Muscle layer of duodenum (tissue), 2 donors: ENCODE measurements around the gene PRELID1.
A peak's percentile ranks its signal among the peaks of the same experiment; 100 is the strongest.

Experiments
- H3K27ac ChIP-seq: one replicate; pipeline ENCODE4 v1.7.0; 2013; ENCODE audit warnings: mild to moderate bottlenecking, low read length
- H3K27me3 ChIP-seq: one replicate; pipeline ENCODE4 v1.7.0; 2013; ENCODE audit warnings: low read depth, mild to moderate bottlenecking, control low read depth, low read length
- H3K36me3 ChIP-seq, 2 donors: one replicate each; pipeline ENCODE4 v1.7.0; 2013; ENCODE audit warnings: low read length in 2 of 2, control low read depth in 1 of 2, mild to moderate bottlenecking in 1 of 2; ENCODE audit not compliant: insufficient read depth in 2 of 2, control insufficient read depth in 1 of 2
- H3K4me1 ChIP-seq, 2 donors: one replicate each; pipeline ENCODE4 v1.7.0; 2013; ENCODE audit warnings: low read length in 2 of 2, mild to moderate bottlenecking in 2 of 2, control low read depth in 1 of 2, moderate library complexity in 1 of 2; ENCODE audit not compliant: insufficient read depth in 2 of 2, control insufficient read depth in 1 of 2
- H3K4me3 ChIP-seq, 2 donors: one replicate each; pipeline ENCODE4 v1.7.0; 2013; ENCODE audit warnings: low read length in 2 of 2, low read depth in 1 of 2, mild to moderate bottlenecking in 1 of 2
- H3K9me3 ChIP-seq, 2 donors: one replicate each; pipeline ENCODE4 v1.7.0; 2013; ENCODE audit warnings: low read length in 2 of 2, control low read depth in 1 of 2, mild to moderate bottlenecking in 1 of 2; ENCODE audit not compliant: control insufficient read depth in 1 of 2
- donor health status: healthy.

The PRELID1 gene

GRCh38 chr5:177275883-177276282, 27.7 kb upstream of the PRELID1 start:
- Histone ChIP-seq H3K4me3 (no peak overlapping the region), H3K9me3 (no peaks in the 10 kb centered on the region), H3K27me3 (no peaks in the 10 kb centered on the region), H3K27ac (no peak overlapping the region), H3K4me1 (no peaks in the 10 kb centered on the region), H3K36me3 (peaks cover 38 to 72% of the 10 kb centered on the region in 2 donors)

- Histone ChIP-seq H3K4me3 (no peak overlapping the region), H3K36me3 (peaks cover 36 to 66% of the 10 kb centered on the region in 2 donors), H3K27me3 (no peaks in the 10 kb centered on the region), H3K27ac (no peak overlapping the region), H3K4me1 (no peaks in the 10 kb centered on the region), H3K9me3 (no peaks in the 10 kb centered on the region)
Measured at GRCh38 chr5:177276886-177277285, 26.7 kb upstream of the PRELID1 start.

GRCh38 chr5:177288191-177288590, 15.4 kb upstream of the PRELID1 start:
- H3K36me3 ChIP-seq: peaks cover 56 to 79% of the 10 kb centered on the region in 2 donors

GRCh38 chr5:177290816-177291596, 12.6 kb upstream of the PRELID1 start:
- Histone ChIP-seq H3K4me1 (peaks cover 0 to 4% of the 10 kb centered on the region in 2 donors), H3K36me3 (peaks cover 58 to 84% of the 10 kb centered on the region in 2 donors), H3K4me3 (no peak overlapping the region), H3K27ac (no peak overlapping the region), H3K27me3 (no peaks in the 10 kb centered on the region), H3K9me3 (no peaks in the 10 kb centered on the region)

More at GRCh38 chr5:177288191-177288590, 15.4 kb upstream of the PRELID1 start:
- no peaks in the 10 kb centered on the region for H3K4me1 ChIP-seq
- H3K27me3 ChIP-seq: no peaks in the 10 kb centered on the region
- H3K9me3 ChIP-seq: no peaks in the 10 kb centered on the region
- H3K27ac ChIP-seq: no peak overlapping the region
- H3K4me3 ChIP-seq: no peak overlapping the region

- Histone ChIP-seq H3K4me1 (peaks cover 0 to 4% of the 10 kb centered on the region in 2 donors), H3K27ac (no peak overlapping the region), H3K9me3 (no peaks in the 10 kb centered on the region), H3K27me3 (no peaks in the 10 kb centered on the region), H3K36me3 (peaks cover 58 to 84% of the 10 kb centered on the region in 2 donors), H3K4me3 (no peak overlapping the region)
Measured at GRCh38 chr5:177291735-177292134, 11.9 kb upstream of the PRELID1 start.

GRCh38 chr5:177293819-177294581, 9.6 kb upstream of the PRELID1 start:
- Histone ChIP-seq H3K4me1 (peaks cover 0 to 4% of the 10 kb centered on the region in 2 donors), H3K27me3 (no peaks in the 10 kb centered on the region), H3K4me3 (no peak overlapping the region), H3K36me3 (peaks cover 59 to 75% of the 10 kb centered on the region in 2 donors), H3K27ac (no peak overlapping the region), H3K9me3 (no peaks in the 10 kb centered on the region)

- no peak overlapping the region for H3K4me3 ChIP-seq
- no peaks in the 10 kb centered on the region for H3K27me3 ChIP-seq
- no peak overlapping the region for H3K27ac ChIP-seq
- H3K36me3 ChIP-seq: peaks cover 57 to 71% of the 10 kb centered on the region in 2 donors
- H3K4me1 ChIP-seq: peaks cover 4 to 5% of the 10 kb centered on the region in 2 donors
- H3K9me3 ChIP-seq: no peaks in the 10 kb centered on the region
Measured at GRCh38 chr5:177294632-177295031, 9.0 kb upstream of the PRELID1 start.

- no peaks in the 10 kb centered on the region for H3K9me3 ChIP-seq
- H3K36me3 ChIP-seq: peaks cover 57 to 58% of the 10 kb centered on the region in 2 donors
- no peaks in the 10 kb centered on the region for H3K27me3 ChIP-seq
- no peak overlapping the region for H3K27ac ChIP-seq
- peaks cover 13 to 15% of the 10 kb centered on the region in 2 donors for H3K4me1 ChIP-seq
- H3K4me3 ChIP-seq: no peak overlapping the region
Measured at GRCh38 chr5:177295924-177296323, 7.7 kb upstream of the PRELID1 start.

GRCh38 chr5:177296581-177296980, 7.0 kb upstream of the PRELID1 start:
- H3K27me3 ChIP-seq: no peaks in the 10 kb centered on the region
- no peak overlapping the region for H3K27ac ChIP-seq
- H3K4me1 ChIP-seq: peaks cover 20 to 22% of the 10 kb centered on the region in 2 donors
- no peaks in the 10 kb centered on the region for H3K9me3 ChIP-seq
- no peak overlapping the region for H3K4me3 ChIP-seq
- H3K36me3 ChIP-seq: peaks cover 54 to 61% of the 10 kb centered on the region in 2 donors

- peaks cover 45 to 47% of the 10 kb centered on the region in 2 donors for H3K36me3 ChIP-seq
- peaks cover 29 to 35% of the 10 kb centered on the region in 2 donors for H3K4me1 ChIP-seq
- no peak overlapping the region for H3K4me3 ChIP-seq
Measured at GRCh38 chr5:177297922-177298321, 5.7 kb upstream of the PRELID1 start.

GRCh38 chr5:177299697-177300096, 3.9 kb upstream of the PRELID1 start:
- H3K36me3 ChIP-seq: peaks cover 28 to 33% of the 10 kb centered on the region in 2 donors
- no peak overlapping the region for H3K4me3 ChIP-seq

More at GRCh38 chr5:177297922-177298321, 5.7 kb upstream of the PRELID1 start:
- Histone ChIP-seq H3K27ac (no peak overlapping the region), H3K9me3 (no peaks in the 10 kb centered on the region), H3K27me3 (no peaks in the 10 kb centered on the region)

More at GRCh38 chr5:177299697-177300096, 3.9 kb upstream of the PRELID1 start:
- Histone ChIP-seq H3K27me3 (no peaks in the 10 kb centered on the region), H3K9me3 (no peaks in the 10 kb centered on the region), H3K27ac (peak overlapping the region; percentile 16), H3K4me1 (peaks cover 34 to 42% of the 10 kb centered on the region in 2 donors)
